ENCODE measurements around the gene DGKI.

DGKI gene

GRCh38 chr7:137704723-137705122 lies 142.1 kb downstream of the DGKI start:
- DNase-seq (ENCODE audit: low read depth), result no peak
- no peak for TF ChIP-seq CTCF (conservative IDR thresholded peaks at IDR 0.05; ENCODE audit: low read length)
- H3K4me3 ChIP-seq (ENCODE audit: low read length), result no peak overlapping the region

- no peak for TF ChIP-seq CTCF (conservative IDR thresholded peaks at IDR 0.05; ENCODE audit: low read length)
- H3K4me3 ChIP-seq (ENCODE audit: low read length), result no peak overlapping the region
- peak; percentile 28 for DNase-seq (ENCODE audit: low read depth)
Measured at GRCh38 chr7:137703291-137704010, 143.3 kb downstream of the DGKI start.

GRCh38 chr7:137696988-137697387 lies 149.8 kb downstream of the DGKI start:
- no peak overlapping the region for H3K4me3 ChIP-seq (ENCODE audit: low read length)
- DNase-seq (ENCODE audit: low read depth), result peak; percentile 38
- no peak for TF ChIP-seq CTCF (conservative IDR thresholded peaks at IDR 0.05; ENCODE audit: low read length)

GRCh38 chr7:137696376-137696775 lies 150.4 kb downstream of the DGKI start:
- peak; percentile 82 for DNase-seq (ENCODE audit: low read depth)
- H3K4me3 ChIP-seq (ENCODE audit: low read length), result no peak overlapping the region
- no peak for TF ChIP-seq CTCF (conservative IDR thresholded peaks at IDR 0.05; ENCODE audit: low read length)

GRCh38 chr7:137695942-137696341 lies 150.8 kb downstream of the DGKI start:
- no peak overlapping the region for H3K4me3 ChIP-seq (ENCODE audit: low read length)
- DNase-seq (ENCODE audit: low read depth), result no peak
- TF ChIP-seq CTCF (conservative IDR thresholded peaks at IDR 0.05; ENCODE audit: low read length), result no peak

DNA sequence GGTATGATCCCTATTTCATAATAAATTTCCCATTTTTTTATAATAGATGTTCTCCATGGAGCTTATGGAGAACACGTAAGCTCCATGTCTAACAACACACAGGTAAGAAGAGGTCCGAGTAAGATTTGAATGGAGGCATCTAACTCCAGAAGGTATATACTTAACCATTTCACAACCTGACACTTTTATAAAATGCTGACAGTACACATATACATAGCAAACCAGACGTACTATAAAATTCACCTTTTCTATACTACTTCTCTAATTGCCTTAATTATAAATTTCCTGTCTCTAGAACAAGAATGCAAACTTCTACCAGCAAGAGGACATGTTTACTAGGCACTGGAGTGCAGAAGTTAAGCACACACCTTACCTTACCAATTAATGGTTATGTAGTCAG lies 151.3 kb downstream of the DGKI start:
- TF ChIP-seq CTCF (conservative IDR thresholded peaks at IDR 0.05; ENCODE audit: low read length), result no peak
- no peak overlapping the region for H3K4me3 ChIP-seq (ENCODE audit: low read length)
- DNase-seq (ENCODE audit: low read depth), result no peak

DNA sequence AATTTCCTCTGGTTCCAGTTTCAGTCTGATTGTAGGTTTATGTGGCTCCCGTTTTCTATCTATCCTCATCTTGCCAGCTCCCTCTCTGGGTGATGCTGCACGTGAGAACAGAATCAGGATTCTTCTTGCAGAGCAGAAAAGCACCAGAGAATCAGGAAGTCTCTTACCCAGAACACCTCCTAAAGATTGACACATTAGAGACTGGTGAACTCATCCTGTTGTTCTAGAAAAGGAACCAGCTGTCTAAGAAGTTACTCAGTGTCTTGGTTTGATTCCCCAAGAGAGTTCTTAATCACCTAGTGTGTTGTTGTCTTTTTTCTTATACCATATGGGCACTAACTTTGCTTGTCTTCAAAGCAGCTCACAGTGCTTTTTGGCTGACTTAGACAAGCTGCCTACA lies 152.4 kb downstream of the DGKI start:
- no peak overlapping the region for H3K4me3 ChIP-seq (ENCODE audit: low read length)
- no peak for TF ChIP-seq CTCF (conservative IDR thresholded peaks at IDR 0.05; ENCODE audit: low read length)
- peak; percentile 32 for DNase-seq (ENCODE audit: low read depth)
